Activated naive CD4-positive, alpha-beta T cell treated with anti-CD3 and anti-CD28 coated beads, Interleukin-2, amount 50 U/mL, for 16 hours (primary cell): ENCODE measurements around the gene POLR1G.
A peak's percentile ranks its signal among the peaks of the same experiment; 100 is the strongest.

Experiments used
- DNase-seq: peaks from one replicate; pipeline ENCODE4 v3.0.0-alpha.2; 2020

The POLR1G gene

GRCh38 chr19:45448887-45449299 is 42.4 kb downstream of the POLR1G start:
- no peak for DNase-seq

- DNase-seq = no peak
These were observed 43.5 kb downstream of the POLR1G start for GRCh38 chr19:45450012-45450333.

GRCh38 chr19:45451131-45451849 is 44.8 kb downstream of the POLR1G start:
- DNase-seq = no peak

DNA sequence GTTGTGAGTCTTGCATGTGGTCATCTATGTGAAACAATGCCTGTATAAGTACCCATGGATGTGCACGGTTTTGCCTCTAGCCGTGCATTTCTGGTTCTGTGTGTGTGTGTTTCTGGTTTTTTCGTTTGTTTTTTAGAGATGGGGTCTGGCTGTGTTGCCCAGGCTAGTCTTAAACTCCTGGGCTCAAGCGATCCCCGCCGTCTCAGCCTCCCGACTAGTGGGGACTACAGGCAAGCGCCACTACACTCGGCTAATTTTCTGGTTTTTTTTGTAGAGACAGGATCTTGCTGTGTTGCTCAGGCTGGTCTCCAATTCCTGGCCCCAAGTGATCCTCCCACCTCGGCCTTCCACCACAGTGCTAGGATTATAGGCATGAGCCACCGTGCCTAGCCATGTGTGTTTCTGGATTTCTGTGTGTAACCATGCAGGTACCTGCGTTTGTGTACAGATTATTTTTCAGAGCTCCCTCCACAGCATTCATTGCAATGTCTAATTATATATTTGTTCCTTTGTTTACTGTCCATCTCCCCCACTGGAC is 45.5 kb downstream of the POLR1G start:
- no peak for DNase-seq

DNA sequence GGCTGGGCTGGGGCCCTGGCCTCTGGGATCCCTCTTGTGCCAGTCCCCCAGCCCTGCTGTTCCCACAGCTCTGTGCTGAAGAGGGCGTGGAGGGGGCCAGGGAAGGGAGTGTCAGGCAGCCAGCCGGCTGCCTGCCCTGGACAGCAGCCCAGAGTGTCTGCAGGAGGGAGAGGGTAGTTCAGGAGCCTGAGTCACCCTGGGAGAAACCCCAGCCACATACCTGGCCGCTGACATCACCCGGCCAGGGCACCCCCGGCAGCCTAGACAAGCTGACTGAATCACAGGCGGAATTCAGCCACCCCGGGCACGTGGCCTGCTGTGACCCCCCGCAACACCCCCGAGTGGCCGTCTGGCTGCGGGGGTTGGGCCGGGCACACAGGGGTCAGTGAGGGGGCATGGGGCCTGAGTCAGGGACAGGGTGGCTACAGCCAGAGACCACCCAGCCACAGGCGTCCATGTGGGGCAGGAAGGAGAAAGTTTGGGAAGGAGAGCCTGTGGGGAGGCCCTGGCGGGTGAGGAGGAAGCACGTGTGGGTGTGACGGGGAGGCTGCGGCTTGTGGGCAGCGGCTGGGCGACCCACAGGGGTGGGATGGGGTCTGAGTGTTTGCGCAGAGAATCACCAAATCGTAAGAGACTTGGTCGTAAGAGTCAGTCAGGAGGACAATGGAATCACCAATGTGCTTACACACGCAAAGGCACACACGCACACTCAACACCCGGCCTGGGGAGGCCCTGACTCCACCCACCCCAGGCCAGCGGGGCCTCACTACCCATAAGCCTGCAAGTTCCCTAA is 49.5 kb downstream of the POLR1G start:
- DNase-seq = peak; percentile 30

- no peak for DNase-seq
These were observed 50.0 kb downstream of the POLR1G start for GRCh38 chr19:45456500-45456815.

DNA sequence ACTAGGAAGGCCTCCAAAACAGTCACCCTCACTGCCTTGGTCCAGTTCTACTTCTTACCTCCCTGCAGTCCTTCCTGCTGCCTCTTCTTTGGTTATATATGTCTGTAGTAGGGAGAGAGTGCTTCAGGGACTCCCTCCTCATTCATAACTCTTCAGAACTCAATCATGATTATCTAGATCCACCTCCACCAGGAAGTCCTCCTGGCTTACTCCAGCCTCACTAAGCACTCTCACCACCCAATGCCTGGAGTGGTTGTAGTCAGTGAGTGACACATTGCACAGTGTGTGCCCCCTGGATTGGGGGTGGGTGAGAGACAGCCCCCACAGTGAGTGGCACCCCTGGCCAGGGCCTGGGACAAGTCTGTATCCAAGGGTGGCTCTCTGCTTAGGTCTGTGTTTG is 51.3 kb downstream of the POLR1G start:
- DNase-seq = no peak
